HG02981 (cell line): ENCODE results near the gene SCNN1G.

Experiments used
- ATAC-seq: cut with Tn5 transposase; IDR thresholded peaks from one replicate; pipeline ENCODE4 v1.9.1; 2021; ENCODE audit warnings: mild to moderate bottlenecking, moderate library complexity; ENCODE audit not compliant: unreplicated experiment

SCNN1G gene

GRCh38 chr16:23195366-23195978, 12.9 kb downstream of the SCNN1G start:
- no peak for ATAC-seq

- no peak for ATAC-seq
Observed at GRCh38 chr16:23196539-23196938, 14.0 kb downstream of the SCNN1G start.

- no peak for ATAC-seq
Observed at GRCh38 chr16:23202166-23202565, 19.6 kb downstream of the SCNN1G start.

- no peak for ATAC-seq
Observed at GRCh38 chr16:23206986-23207385, 24.4 kb downstream of the SCNN1G start.

GRCh38 chr16:23207485-23207884, 24.9 kb downstream of the SCNN1G start:
- no peak for ATAC-seq

GRCh38 chr16:23209606-23210005, 27.1 kb downstream of the SCNN1G start:
- no peak for ATAC-seq

- ATAC-seq, result no peak
Observed at GRCh38 chr16:23213831-23214230, 31.3 kb downstream of the SCNN1G start.

GRCh38 chr16:23214796-23215195, 32.3 kb downstream of the SCNN1G start:
- ATAC-seq, result no peak

- ATAC-seq, result no peak
Observed at GRCh38 chr16:23215435-23215834, 32.9 kb downstream of the SCNN1G start.

GRCh38 chr16:23216658-23217246, 34.2 kb downstream of the SCNN1G start:
- no peak for ATAC-seq

GRCh38 chr16:23217646-23218045, 35.1 kb downstream of the SCNN1G start:
- ATAC-seq, result no peak

- ATAC-seq, result no peak
Observed at GRCh38 chr16:23222929-23223328, 40.4 kb downstream of the SCNN1G start.

- ATAC-seq, result no peak
Observed at GRCh38 chr16:23223368-23223767, 40.8 kb downstream of the SCNN1G start.

- no peak for ATAC-seq
Observed at GRCh38 chr16:23225109-23225508, 42.6 kb downstream of the SCNN1G start.

- no peak for ATAC-seq
Observed at GRCh38 chr16:23225634-23226033, 43.1 kb downstream of the SCNN1G start.

- no peak for ATAC-seq
Observed at GRCh38 chr16:23227529-23227928, 45.0 kb downstream of the SCNN1G start.

- no peak for ATAC-seq
Observed at GRCh38 chr16:23229714-23230113, 47.2 kb downstream of the SCNN1G start.

GRCh38 chr16:23232806-23233205, 50.3 kb downstream of the SCNN1G start:
- no peak for ATAC-seq

GRCh38 chr16:23235176-23235575, 52.6 kb downstream of the SCNN1G start:
- no peak for ATAC-seq

GRCh38 chr16:23236983-23237382, 54.4 kb downstream of the SCNN1G start:
- no peak for ATAC-seq

- ATAC-seq, result no peak
Observed at GRCh38 chr16:23240994-23241393, 58.4 kb downstream of the SCNN1G start.

- ATAC-seq, result no peak
Observed at GRCh38 chr16:23244122-23244521, 61.6 kb downstream of the SCNN1G start.

GRCh38 chr16:23245268-23245667, 62.7 kb downstream of the SCNN1G start:
- no peak for ATAC-seq
